ENCODE data around the gene TAX1BP3.

TAX1BP3 gene

DNA sequence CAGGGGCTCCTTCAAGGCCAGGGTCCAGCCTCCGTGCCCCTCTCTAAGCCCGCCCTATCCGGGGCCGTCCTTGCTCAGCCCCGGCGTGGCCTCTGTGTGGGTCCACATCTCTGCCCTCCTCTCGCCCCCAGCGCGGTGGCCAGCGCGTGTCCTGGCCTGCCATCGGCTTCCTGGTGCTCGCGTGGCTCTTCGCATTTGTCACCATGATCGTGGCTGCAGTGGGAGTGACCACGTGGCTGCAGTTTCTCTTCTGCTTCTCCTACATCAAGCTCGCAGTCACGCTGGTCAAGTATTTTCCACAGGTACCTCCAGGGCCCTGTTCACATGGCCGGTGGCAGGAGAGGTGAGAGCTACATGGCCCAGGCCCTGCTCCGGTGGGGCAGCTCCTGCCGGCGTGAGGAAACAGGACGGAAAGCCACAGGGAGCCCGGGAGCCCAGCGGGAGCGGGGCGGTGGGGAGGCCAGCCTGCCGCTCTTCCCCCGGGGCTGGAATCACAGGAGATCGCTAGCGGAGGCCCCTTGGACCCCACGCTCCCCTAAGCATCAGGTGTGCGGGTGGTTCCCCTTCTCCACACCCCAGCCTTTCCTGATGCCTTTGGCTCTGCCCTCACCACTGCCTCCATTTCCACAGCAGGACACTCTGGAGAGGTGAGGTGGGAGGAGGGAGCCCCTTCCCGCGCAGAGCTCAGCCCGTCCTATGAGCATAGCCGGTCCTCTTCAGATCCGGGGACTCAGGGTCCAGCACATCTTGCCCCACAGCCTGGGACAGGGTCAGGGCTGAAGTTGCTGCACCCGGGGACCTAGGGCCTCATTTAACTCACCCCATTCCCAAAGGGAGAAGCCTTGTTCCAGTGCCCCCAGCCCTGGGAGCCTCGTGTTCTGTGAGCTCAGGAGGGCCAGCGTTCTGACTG is 10.2 kb downstream of the TAX1BP3 start:
- peak in 1 of 2 donors; percentile 33 for DNase-seq

DNA sequence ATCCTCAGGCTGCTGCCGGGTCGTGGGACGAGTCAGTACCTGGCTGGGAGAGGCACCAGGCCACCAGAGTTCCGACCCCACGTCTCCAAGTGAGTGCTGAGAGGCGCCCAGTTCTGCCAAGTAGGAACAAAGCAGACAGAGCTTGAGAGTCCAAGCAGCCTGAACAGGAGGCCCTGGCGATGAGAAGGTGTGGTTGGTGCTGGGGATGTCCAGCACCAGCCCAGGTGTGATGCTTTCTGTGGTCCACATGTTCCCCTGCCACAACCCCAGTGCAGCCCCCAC is 10.8 kb downstream of the TAX1BP3 start:
- DNase-seq, result no peak

DNA sequence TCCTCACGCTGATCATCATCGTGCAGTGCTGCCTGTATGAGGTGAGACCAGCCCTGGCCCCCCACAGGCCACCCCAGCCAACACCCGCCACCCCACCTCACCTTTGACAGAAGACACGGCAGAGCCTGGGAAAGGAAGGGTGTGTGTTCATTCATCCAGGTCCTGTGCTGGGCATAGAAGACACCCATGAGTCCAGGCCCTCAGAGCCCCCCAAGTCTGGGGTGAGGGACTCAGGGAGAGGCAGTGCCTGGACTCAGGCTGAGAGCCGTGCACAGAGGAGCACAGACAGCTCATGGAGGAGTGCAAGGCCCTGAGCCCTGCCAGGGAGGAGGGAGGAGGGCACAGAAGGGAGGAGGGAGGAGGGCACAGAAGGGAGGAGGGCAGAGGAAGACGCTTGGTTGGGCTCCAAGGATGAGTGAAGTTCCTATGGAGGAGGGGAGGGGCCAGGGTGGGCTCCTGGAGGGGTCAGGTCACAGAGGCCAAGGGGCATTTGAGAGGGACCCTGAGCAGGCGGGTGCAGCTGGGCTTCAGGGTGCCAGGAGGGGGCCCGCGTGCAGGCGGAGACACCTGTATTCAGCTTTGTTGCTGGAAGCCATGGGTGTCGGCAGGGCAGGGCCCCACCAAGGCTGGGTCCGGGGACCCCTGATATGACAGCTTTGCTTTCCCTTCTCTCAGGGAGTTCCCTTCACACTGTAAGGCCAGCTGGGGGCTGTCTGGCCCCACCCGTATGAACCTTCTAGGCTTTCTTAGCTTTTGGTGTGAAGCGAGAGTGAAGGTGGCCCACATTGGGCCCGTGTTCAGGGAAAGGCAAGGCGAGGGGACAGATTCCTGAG is 11.4 kb downstream of the TAX1BP3 start:
- no peak for DNase-seq

DNA sequence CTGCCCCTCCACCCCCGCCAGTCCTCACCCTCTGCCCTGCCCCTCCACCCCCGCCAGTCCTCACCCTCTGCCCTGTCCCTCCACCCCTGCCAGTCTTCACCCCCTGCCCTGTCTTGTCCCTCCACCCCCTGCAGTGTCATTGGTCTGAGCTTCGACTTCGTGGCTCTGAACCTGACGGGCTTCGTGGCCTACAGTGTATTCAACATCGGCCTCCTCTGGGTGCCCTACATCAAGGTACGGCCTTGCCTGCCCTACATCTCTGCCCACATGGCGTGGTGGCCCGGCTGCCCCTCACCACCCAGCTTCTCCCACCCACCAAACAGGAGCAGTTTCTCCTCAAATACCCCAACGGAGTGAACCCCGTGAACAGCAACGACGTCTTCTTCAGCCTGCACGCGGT is 12.0 kb downstream of the TAX1BP3 start:
- DNase-seq, result no peak

DNA sequence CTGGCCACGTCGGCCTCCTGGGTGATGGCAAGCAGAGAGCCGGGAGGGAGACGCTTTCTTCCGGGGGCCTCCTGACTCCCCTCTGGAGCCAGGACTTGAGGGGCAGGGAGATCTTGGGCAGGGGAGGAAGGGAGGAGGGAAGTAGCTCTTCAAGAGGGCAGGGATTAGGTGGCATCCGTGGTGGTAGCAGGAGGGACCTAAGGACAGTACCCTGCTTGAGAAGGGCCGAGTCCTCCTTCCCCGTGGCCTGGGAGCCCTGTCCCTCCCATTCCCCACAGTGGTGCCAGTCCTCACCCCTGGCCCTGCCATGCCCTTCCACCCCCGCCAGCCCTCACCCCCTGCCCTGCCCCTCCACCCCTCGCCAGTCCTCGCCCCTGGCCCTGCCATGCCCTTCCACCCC is 12.6 kb downstream of the TAX1BP3 start:
- no peak for DNase-seq

DNA sequence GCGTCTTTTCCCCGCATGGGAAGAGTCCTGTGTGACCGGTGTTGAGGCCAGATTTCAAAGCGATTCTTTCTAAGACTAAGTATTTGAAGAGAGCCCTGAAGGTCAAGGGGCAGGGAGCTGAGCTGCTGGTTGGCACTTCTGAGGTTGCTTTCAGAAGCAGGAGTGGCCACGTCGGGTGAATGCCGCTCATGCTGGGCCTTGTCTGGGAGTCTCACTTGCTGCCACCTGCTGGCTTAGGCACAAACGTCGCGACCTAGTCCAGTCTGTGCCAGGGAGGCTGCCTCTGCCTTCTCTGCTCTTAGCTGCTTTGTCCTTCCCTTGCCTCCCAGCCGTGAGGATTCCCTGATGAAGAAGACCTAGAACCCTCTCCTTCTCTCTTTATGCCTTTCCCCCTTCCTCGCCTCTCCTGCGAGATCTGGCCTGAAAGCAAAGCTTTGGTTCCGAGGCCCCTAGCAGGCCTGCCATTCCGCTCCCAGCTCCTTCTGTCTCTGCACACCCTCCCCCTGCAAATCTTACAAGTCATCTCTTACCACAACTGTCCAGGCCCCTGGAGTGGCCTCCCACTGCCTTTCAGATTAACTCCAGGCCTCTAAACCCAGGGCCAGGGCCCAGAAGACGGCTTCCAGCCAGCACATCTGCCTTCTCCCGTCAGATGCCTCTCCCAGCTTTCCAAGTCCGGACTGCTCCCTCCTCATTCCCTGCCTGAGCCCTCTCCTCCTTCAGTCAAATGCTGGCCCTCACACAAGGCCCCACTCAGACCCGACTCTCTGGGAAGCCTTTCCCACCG is 20.4 kb downstream of the TAX1BP3 start:
- peak; percentile 27 to 36 for DNase-seq

DNA sequence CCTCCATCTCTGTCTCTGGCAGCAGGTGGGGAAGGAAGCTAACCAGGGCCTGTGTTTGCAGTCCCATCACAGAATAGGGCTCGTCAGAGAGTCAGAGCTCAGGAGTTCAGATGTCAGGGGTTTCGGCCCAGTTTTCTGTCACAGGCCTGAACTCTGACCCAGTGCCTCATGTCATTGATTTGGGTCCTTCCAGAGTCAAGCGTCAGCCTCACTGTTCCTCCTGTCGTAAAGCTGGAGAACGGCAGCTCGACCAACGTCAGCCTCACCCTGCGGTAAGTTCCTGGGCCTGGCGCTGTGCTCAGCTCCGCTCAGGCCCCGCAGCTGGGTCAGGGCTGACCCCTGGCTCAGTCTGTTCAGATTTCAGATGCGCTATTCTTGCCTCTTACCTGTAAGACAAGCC is 21.1 kb downstream of the TAX1BP3 start:
- no peak for DNase-seq

DNA sequence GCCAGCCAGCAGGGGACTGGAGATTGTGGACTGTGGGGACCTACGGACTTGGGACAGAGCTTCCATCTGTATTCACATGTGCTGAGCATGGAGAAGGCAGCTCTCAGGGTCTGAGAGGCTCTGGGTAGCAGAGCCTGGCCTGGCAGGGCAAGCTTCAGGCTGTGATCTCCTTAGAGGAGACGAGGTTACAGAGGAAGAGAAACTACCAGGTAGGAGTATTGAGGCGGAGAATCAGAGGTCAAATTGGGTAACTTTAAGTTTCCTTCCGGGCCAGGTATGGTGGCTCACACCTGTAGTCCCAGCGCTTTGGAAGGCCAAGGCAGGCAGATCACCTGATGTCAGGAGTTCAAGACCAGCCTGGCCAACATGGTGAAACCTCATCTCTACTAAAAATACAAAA is 23.1 kb downstream of the TAX1BP3 start:
- no peak for DNase-seq

DNA sequence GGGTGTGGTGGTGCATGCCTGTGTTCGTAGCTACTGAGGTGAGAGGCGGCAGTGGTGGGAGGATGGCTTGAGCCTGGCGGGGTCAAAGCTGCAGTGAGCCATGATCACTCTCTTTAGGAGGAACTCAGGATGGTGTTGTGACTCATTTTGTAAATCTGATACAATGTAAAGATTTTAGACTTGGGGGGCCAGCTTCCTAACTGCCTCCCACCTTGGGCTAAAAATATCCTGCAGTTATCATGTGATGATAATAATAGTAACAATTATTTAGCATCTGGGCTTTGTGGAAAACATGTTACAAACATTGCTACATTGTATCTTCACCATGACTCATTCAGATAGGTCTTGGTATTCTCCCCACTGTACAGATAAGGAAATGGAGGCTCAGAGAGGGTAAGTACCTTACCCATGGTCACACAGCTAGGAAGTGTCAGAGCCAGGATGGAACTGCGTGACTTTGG is 24.5 kb downstream of the TAX1BP3 start:
- DNase-seq, result peak; percentile 25 to 67

DNA sequence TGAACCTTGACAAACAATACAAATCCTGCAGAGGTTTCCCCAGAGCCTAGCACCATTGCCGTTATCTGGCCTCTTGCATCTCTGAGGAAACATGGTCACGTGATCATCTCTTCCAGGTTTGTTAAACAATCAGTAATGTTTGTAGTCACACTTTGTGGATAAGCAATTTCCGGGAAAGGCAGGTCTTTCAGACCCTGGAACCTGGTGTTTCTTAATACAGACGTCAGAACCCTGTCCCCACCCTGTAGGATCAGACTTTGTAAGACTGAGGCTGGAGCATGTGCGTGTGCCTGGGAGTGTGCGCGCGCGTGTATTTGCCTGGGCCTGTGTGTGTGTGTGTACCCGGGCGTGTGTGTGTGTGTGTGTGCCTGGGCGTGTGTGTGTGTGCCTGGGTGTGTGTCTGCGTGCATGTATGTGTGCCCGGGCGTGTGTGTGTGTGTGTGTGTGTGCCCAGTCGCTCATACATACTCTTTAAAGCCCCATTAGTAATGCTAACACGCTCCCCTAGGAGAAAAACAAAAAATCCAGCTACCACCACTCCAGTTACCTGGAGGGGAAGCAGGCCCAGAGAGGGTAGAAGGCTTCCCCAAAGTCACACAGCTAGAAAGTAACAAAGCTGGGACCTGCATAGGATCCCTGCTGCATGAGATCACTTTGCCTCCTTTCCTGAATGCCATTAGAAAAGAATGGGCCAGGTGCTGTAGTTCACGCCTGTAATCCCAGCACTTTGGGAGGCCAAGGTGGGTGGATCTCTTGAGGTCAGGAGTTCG is 26.5 kb downstream of the TAX1BP3 start:
- no peak for DNase-seq

DNA sequence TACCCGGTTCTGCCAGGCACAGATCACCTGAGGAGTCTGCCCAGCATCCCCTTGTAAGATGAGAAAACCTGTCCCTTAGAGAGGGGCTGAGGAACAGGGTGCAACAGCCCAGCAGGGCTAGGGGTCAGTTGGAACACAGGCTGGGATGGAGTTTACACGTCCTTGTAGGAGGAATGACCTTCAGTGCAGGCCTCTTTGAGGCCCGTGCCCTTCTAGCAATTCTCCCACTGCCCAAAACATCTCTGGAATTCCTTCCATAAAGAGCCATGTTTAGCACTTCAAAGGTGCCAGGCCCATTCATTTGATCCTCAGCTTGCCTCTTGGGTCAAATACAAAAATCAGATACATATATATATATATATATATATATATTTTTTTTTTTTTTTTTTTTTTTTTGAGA is 27.4 kb downstream of the TAX1BP3 start:
- DNase-seq, result no peak

DNA sequence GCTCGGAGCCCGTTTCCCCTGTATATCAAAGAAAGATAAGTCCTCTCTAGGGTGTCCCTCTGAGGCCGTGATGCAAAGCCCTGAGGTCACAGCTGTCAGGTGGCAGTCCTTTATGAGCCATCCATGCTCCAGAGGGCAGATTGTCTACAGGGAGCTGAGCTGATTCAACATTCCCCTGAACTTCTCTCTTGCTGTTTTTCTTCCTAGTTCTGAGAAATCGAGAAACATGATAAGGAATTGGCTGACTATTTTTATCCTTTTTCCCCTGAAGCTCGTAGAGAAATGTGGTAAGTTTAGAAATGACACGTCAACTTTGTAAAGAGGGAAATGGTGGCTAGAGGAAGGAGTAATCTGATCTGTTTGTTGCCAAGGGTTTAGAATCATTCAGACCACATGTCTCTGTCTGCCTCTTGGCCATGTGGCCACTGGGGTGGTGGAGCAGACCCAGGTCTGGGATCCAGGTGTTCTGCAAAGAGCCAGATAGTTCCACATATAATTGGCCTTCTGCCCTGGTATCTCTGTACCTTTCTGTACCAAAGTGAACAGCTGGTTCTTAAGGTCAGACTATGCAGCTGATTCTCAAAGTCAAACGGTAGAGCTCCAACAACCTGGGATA is 28.3 kb downstream of the TAX1BP3 start:
- DNase-seq, result peak; percentile 71 to 87

DNA sequence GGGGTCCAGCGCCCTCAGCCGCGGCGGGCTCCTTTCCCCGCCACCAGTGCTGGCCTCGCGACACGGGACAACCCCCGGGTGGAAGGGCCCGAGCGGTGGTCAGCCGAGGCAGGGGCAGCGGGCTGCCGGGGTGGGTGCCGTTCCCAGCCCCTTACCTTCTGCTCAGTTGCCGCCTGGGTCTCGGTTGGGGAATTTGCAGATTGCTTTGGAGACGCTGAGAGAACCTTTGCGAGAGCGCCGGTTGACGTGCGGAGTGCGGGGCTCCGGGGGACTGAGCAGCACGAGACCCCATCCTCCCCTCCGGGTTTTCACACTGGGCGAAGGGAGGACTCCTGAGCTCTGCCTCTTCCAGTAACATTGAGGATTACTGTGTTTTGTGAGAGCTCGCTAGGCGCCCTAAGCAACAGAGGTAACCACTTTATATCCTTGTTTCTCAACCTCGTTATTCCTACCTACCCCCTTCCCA is 31.4 kb downstream of the TAX1BP3 start:
- DNase-seq, result no peak

DNA sequence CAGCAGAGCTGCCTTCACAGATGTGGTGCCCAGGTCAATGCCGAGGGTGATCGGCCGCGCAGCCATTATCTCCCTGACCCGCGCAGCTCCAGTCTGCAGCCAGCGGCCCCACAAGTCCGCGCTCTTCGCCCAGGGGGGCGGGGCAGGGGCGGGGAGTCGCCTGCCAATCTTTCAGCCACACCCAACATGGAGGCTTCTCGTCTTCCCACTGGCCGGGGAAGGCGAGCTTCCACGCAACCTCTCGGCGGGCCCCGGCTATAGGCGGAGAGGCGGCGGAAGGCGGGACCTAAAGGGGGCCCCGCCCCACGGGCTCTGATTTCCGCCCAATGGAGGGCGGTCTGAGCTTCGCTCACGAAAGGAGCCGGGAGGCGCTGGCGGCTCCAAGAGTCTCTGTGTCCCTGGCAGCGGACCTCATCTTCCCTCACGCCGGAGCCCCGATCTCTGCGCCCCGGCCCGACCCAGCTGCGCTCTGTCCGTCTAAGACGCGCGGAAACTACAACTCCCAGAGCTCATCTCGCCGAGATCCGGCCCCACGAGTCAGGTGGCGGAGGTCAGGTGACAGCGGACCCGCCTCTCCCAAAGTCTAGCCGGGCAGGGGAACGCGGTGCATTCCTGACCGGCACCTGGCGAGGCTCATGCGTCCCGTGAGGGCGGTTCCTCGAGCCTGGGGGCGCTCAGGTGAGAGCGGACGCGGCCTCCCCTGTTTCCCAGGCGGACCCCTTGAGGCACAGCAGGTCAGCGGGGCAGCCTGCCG is 32.0 kb downstream of the TAX1BP3 start, which contains the start of the genes CTNS and SHPK:
TSS of gene CTNS (plus strand) at position 607 of the 754 bp plus-strand sequence. CDS start 3,447 bp downstream, outside the sequence.
TSS of gene SHPK (minus strand) at position 97 of the 754 bp plus-strand sequence. CDS start at position 66, 31 bp downstream.
- peak; percentile 97 for DNase-seq

DNA sequence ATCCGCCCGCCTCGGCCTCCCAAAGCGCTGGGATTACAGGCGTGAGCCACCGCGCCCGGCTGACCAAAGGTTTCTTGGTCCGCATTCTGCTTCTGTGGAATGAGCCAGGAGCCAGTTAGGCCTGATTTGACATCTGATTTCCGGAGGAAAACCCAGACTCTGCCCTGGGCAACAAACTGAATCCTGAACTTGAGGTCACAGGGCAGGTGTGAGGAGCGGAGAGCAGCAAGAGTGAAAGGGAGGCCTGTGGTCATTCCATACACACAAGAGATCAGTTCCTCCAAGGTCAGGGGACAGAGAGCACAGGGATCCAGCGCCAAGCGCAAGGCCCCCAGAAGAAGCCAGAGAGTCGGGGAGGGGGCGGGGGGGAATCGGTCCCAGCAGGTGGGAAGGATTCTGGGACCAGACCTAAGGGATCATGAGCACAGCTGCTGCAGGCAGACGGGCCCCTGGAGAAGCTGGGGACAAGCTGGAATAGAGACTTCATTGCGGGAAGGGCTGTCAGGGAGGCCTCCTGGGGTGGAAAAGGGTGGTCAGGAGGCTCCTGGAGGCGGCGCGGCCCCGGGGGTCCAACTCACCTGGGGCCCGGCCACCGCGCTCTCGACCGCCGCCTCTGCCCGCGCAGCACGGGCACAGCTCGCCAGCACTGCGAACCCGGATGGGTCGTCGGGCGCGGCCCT is 32.8 kb downstream of the TAX1BP3 start:
- no peak for DNase-seq

DNA sequence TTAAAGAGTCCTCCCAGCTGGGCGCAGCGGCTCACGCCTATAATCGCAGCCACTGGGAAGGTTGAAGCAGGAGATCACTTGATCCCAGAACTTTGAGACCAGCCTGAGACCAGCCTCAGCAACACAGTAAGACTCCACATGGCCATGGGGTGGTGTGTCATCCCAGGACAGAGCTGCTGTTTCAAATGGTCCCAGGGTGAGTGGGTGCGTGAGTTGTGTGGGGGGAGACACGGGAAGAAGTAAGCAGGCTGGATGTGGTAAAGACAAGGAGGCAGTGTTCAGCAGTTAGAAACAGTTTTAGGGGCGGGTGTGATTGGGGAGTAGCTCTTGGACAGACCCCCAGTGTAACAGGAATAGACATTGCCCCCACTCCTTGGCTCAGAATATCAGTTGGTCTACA is 36.1 kb downstream of the TAX1BP3 start:
- DNase-seq, result peak; percentile 30 to 60

DNA sequence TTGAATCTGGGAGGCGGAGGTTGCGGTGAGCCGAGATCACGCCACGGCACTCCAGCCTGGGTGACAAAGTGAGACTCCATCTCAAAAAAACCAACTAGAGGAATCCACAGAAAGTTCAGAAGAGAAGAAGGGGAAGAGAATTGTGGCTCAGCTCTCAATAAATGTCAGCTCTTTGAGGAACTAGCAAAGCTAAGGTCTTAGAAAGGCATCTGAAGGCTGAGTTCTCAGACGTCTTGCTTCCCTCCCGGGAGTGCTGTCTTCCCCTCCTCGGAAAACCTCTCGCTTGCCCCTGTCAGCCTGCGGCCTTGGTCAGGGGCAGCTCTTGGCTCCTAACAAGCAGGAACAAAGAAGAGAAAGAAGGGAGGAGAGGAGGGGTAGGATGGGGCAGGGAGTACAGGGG is 37.6 kb downstream of the TAX1BP3 start:
- peak in 1 of 2 donors; percentile 28 for DNase-seq

DNA sequence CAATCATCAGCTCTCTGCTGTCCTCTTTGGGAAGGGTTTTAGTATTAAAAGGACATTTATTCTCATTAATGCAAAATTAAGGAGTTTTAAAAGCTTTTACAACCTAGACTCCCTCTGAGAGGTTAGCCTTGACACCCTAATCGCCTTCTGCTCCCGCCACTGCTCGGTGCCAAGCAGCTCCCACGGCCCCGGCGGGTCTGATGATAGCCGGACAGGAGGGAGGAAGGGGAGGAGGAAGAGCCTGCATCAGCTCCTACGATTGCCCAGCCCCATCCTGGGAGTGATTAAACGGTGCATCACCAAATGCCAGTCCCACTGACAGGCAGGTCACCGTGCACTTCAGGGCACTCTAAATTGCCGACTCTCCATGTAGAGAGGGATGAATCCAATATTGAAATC is 40.6 kb downstream of the TAX1BP3 start:
- no peak for DNase-seq

DNA sequence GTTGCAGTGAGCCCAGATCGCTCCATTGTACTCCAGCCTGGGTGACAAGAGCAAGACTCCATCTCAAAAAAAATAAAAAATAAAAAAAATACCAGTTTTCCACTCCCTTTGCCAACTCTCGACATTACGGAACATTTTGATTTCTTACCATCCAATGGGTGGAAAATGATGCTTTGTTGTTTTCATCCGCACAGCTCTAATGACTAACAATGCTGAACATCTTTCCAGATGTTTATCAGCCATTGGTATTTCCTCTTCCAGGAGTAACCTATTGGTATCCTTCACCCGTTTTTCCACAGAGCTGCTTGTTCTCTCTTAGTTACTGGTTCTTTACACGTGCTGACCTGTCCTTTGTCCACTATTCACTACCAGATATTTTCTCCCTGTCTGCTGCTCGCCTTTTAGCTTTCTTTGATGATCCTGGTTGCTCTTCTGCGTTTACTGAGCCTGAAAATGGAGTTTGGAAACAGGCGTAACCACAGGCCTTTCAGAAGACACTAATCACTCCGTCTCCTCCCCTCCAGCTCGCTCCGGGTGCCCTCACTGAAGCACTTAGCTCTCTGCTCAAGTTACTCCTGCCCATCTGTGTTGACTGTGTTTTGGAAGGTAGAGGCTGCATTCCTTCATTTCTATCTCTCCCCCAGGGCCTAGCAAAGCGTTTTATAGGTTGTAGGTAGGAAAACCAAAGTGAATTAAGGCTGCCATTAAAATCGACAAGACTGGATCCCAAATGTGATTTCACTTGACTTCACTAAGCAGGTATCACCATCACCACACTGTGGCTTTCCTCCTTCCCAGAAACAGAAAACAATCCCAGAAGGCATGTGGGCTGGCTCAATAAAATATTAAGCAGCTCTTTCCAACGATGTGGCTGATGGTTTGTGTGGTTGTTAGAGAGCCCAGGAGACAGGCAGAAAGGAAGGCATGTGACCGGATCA is 41.3 kb downstream of the TAX1BP3 start:
- no peak for DNase-seq
